Natural killer cell (primary cell): ENCODE results near the gene CCDC82. TPM values are rescaled to one million over a fixed set of nuclear protein-coding genes. Genes with fewer than 3 reads are reported as not detected.
A peak's percentile ranks its signal among the peaks of the same experiment; 100 is the strongest.

Experiments
- ATAC-seq, 3 donors: fragments of 150-1000 bp in 2 of 3; fragments of 200-7000 bp in 1 of 3; cut with Tn5 transposase; 1 replicate in 1 of 3; 2 replicates in 2 of 3; pipeline ENCODE4 v1.10.0; 2021; ENCODE audit warnings: mild to moderate bottlenecking in 2 of 3, moderate library complexity in 2 of 3
- DNase-seq, 2 donors: peaks; one replicate each; pipeline versions ENCODE4 v3.0.0 to v3.0.0-alpha.2; 2013 to 2021; ENCODE audit warnings: mixed read lengths in 1 of 2
- H3K27ac ChIP-seq: one replicate; pipeline ENCODE4 v1.5.1; 2013; ENCODE audit warnings: mild to moderate bottlenecking, low read length
- H3K27me3 ChIP-seq: one replicate; pipeline ENCODE4 v1.6.1; 2013; ENCODE audit warnings: low read length; ENCODE audit not compliant: control insufficient read depth, insufficient read depth
- H3K36me3 ChIP-seq: one replicate; pipeline ENCODE4 v1.6.1; 2013; ENCODE audit warnings: low read length; ENCODE audit not compliant: control insufficient read depth, insufficient read depth
- H3K4me1 ChIP-seq: one replicate; pipeline ENCODE4 v1.6.1; 2013; ENCODE audit warnings: low read length; ENCODE audit not compliant: control insufficient read depth, insufficient read depth
- H3K4me3 ChIP-seq: one replicate; pipeline ENCODE4 v1.5.1; 2013; ENCODE audit warnings: low read length
- H3K9me3 ChIP-seq: one replicate; pipeline ENCODE4 v1.6.1; 2013; ENCODE audit warnings: low read length; ENCODE audit not compliant: control insufficient read depth, insufficient read depth
- H3K27ac Mint-ChIP-seq, 2 donors: one replicate each; pipeline ENCODE4 v1.8.0; 2022; ENCODE audit warnings: mild to moderate bottlenecking in 2 of 2, mixed read lengths in 2 of 2, moderate library complexity in 1 of 2
- H3K27me3 Mint-ChIP-seq, 2 donors: one replicate each; pipeline ENCODE4 v1.8.0; 2022; ENCODE audit warnings: low read depth in 2 of 2, mixed read lengths in 2 of 2
- H3K36me3 Mint-ChIP-seq: one replicate; pipeline ENCODE4 v1.8.0; 2022; ENCODE audit warnings: mixed read lengths
- H3K4me1 Mint-ChIP-seq, 2 donors: one replicate each; pipeline ENCODE4 v1.8.0; 2022; ENCODE audit warnings: mixed read lengths in 2 of 2
- H3K4me3 Mint-ChIP-seq: one replicate; pipeline ENCODE4 v1.8.0; 2022; ENCODE audit warnings: mild to moderate bottlenecking, moderate library complexity, mixed read lengths
- H3K9me3 Mint-ChIP-seq, 2 donors: one replicate each; pipeline ENCODE4 v1.8.0; 2022; ENCODE audit warnings: mixed read lengths in 2 of 2
- CTCF ChIP-seq: fragments of 200-600 bp; IDR thresholded peaks from one replicate; pipeline ENCODE4 v1.8.0; 2022; ENCODE audit warnings: antibody characterized with exemption
- WGBS: methylation state at CpG from one replicate; pipeline ENCODE4 v1.1.7; 2013; ENCODE audit warnings: missing lambda C conversion rate; ENCODE audit not compliant: insufficient coverage; 5-methylcytosine and 5-hydroxymethylcytosine counted together
- intact Hi-C: fragments of 100-400 bp; cut with micrococcal nuclease; formaldehyde crosslinking; loops from one replicate; pipeline ENCODE4 v1.14.2; 2022
- total RNA-seq, 4 donors: library from RNA; stranded (reverse); fragments of 120-200 nt in 1 of 4; gene quantifications; one replicate each; pipeline versions ENCODE4 v1.2.3 to v1.2.4, GENCODE V29; 2013 to 2022

CCDC82 gene
- total RNA-seq, 3 donors from 2014 or later (not counting 1 experiment from before 2014, with no cell fraction given), result 36.2 to 42.1 (median 38.0) TPM

GRCh38 chr11:96306071-96306470, 83.6 kb downstream of the CCDC82 start:
- no peak for DNase-seq
- H3K36me3 ChIP-seq, result no peaks in the 10 kb centered on the region
- TF ChIP-seq CTCF, result no peak
- Mint-ChIP-seq H3K9me3 (no peaks in the 10 kb centered on the region), H3K36me3 (no peaks in the 10 kb centered on the region), H3K27me3 (no peaks in the 10 kb centered on the region), H3K4me1 (peaks cover 18 to 22% of the 10 kb centered on the region in 2 donors), H3K27ac (no peak overlapping the region), H3K4me3 (no peak overlapping the region)
- H3K4me3 ChIP-seq, result no peak overlapping the region
- H3K27ac ChIP-seq, result no peak overlapping the region
- WGBS, result 100% methylated on average over 1 of the region's 1 CpG
- no peak for ATAC-seq
- peaks cover 3% of the 10 kb centered on the region for H3K4me1 ChIP-seq
- H3K9me3 ChIP-seq, result no peaks in the 10 kb centered on the region
- no peaks in the 10 kb centered on the region for H3K27me3 ChIP-seq
- intact Hi-C loops, result no loop called here

GRCh38 chr11:96303980-96304379, 85.7 kb downstream of the CCDC82 start:
- Mint-ChIP-seq H3K27me3 (no peaks in the 10 kb centered on the region), H3K36me3 (no peaks in the 10 kb centered on the region), H3K4me1 (peaks cover 25 to 36% of the 10 kb centered on the region in 2 donors), H3K9me3 (no peaks in the 10 kb centered on the region), H3K4me3 (no peak overlapping the region), H3K27ac (no peak overlapping the region)
- Histone ChIP-seq H3K4me1 (peaks cover 8% of the 10 kb centered on the region), H3K27ac (no peak overlapping the region), H3K4me3 (no peak overlapping the region), H3K27me3 (no peaks in the 10 kb centered on the region), H3K9me3 (no peaks in the 10 kb centered on the region), H3K36me3 (no peaks in the 10 kb centered on the region)
- DNase-seq (no peak), ATAC-seq (no peak)
- 96% methylated on average over 3 of the region's 3 CpGs for WGBS
- TF ChIP-seq CTCF, result no peak
- intact Hi-C loops, result no loop called here

GRCh38 chr11:96303064-96303463, 86.6 kb downstream of the CCDC82 start:
- Histone ChIP-seq H3K36me3 (no peaks in the 10 kb centered on the region), H3K27ac (no peak overlapping the region), H3K4me3 (no peak overlapping the region), H3K27me3 (no peaks in the 10 kb centered on the region), H3K9me3 (no peaks in the 10 kb centered on the region), H3K4me1 (peaks cover 8% of the 10 kb centered on the region)
- H3K27ac Mint-ChIP-seq, result peak overlapping the region in 1 of 2 donors; percentile 7
- H3K4me1 Mint-ChIP-seq, result peaks cover 34 to 42% of the 10 kb centered on the region in 2 donors
- H3K27me3 Mint-ChIP-seq, result no peaks in the 10 kb centered on the region
- H3K4me3 Mint-ChIP-seq, result no peak overlapping the region
- intact Hi-C loops, result no loop called here
- 75% methylated on average over 1 of the region's 1 CpG for WGBS
- DNase-seq (no peak), ATAC-seq (peak in 1 of 3 donors; percentile 61)
- no peak for TF ChIP-seq CTCF
- H3K36me3 Mint-ChIP-seq, result no peaks in the 10 kb centered on the region
- H3K9me3 Mint-ChIP-seq, result no peaks in the 10 kb centered on the region

Other genes with a start within 250 kb of the CCDC82 start
- gene MAML2, start 46.7 kb downstream of the CCDC82 start, total RNA-seq, result 10 to 100 TPM; 14.2 to 20.5 (median 16.1) TPM
- gene JRKL, start 101 bp upstream of the CCDC82 start, total RNA-seq, result 1 to 10 TPM; 4.5 to 6.1 (median 5.5) TPM